ENCODE measurements around the gene METAP1D.

METAP1D gene

GRCh38 chr2:172095905-172096625 is 96.3 kb downstream of the METAP1D start:
- H3K4me3 ChIP-seq (ENCODE audit: low read length): peak overlapping the region; percentile 33
- DNase-seq (ENCODE audit: low read depth): no peak
- peak; percentile 28 for TF ChIP-seq CTCF (conservative IDR thresholded peaks at IDR 0.05; ENCODE audit: low read depth, low read length)

GRCh38 chr2:172096626-172097547 is 97.1 kb downstream of the METAP1D start:
- no peak for TF ChIP-seq CTCF (conservative IDR thresholded peaks at IDR 0.05; ENCODE audit: low read depth, low read length)
- H3K4me3 ChIP-seq (ENCODE audit: low read length): peak overlapping the region; percentile 33
- DNase-seq (ENCODE audit: low read depth): no peak

GRCh38 chr2:172097557-172098131 is 97.9 kb downstream of the METAP1D start:
- no peak for TF ChIP-seq CTCF (conservative IDR thresholded peaks at IDR 0.05; ENCODE audit: low read depth, low read length)
- DNase-seq (ENCODE audit: low read depth): no peak
- H3K4me3 ChIP-seq (ENCODE audit: low read length): no peak overlapping the region

GRCh38 chr2:172098287-172098649 is 98.5 kb downstream of the METAP1D start:
- DNase-seq (ENCODE audit: low read depth): no peak
- no peak for TF ChIP-seq CTCF (conservative IDR thresholded peaks at IDR 0.05; ENCODE audit: low read depth, low read length)
- H3K4me3 ChIP-seq (ENCODE audit: low read length): no peak overlapping the region

- peak overlapping the region; percentile 44 for H3K4me3 ChIP-seq (ENCODE audit: low read length)
- no peak for TF ChIP-seq CTCF (conservative IDR thresholded peaks at IDR 0.05; ENCODE audit: low read depth, low read length)
- no peak for DNase-seq (ENCODE audit: low read depth)
Measured at GRCh38 chr2:172098650-172099471, 99.1 kb downstream of the METAP1D start.

- no peak for TF ChIP-seq CTCF (conservative IDR thresholded peaks at IDR 0.05; ENCODE audit: low read depth, low read length)
- no peak for DNase-seq (ENCODE audit: low read depth)
- H3K4me3 ChIP-seq (ENCODE audit: low read length): peak overlapping the region; percentile 44
Measured at GRCh38 chr2:172099472-172100079, 99.8 kb downstream of the METAP1D start.
